Keratinocyte (primary cell): ENCODE data around the gene CCDC178.

Source experiments
- CTCF ChIP-seq, 3 experiments: IDR thresholded peaks in 1 of 3; conservative IDR thresholded peaks in 1 of 3; optimal IDR thresholded peaks in 1 of 3; 2 replicates in 2 of 3; 3 replicates in 1 of 3; pipeline versions ENCODE3 to v1.5.1; 2011; ENCODE audit warnings: low read length in 3 of 3, mild to moderate bottlenecking in 3 of 3, moderate library complexity in 2 of 3, control low read depth in 1 of 3, inconsistent platforms in 1 of 3; ENCODE audit not compliant: insufficient read depth in 2 of 3; ENCODE audit errors: extremely low read depth in 1 of 3
- EZH2 ChIP-seq: IDR thresholded peaks from one replicate; pipeline ENCODE4 v1.6.1; 2012; ENCODE audit warnings: inconsistent platforms, mild to moderate bottlenecking, low read length, moderate library complexity

GRCh38 chr18:33014060-33014796 lies 426.3 kb downstream of the CCDC178 start:
- no peak for TF ChIP-seq CTCF (optimal IDR thresholded peaks at IDR 0.05 in 1 of 3, IDR thresholded peaks at IDR 0.05 in 1 of 3, conservative IDR thresholded peaks at IDR 0.05 in 1 of 3; ENCODE audit: extremely low read depth in 1 of 3, insufficient read depth in 2 of 3, low read length in 3 of 3)
- TF ChIP-seq EZH2: no peak
